Body of pancreas (tissue), 4 donors: ENCODE data around the gene GALNT17.
"Not testable (repeated sequence)": the region's sequence is repeated elsewhere in the genome, so short reads cannot be mapped to it uniquely, and the experiment has no call there.

Source experiments
- POLR2A ChIP-seq, 3 donors: fragments of 450-650 bp; IDR thresholded peaks; one replicate each; pipeline ENCODE4 v1.6.1; 2016; ENCODE audit warnings: antibody characterized with exemption in 3 of 3, mild to moderate bottlenecking in 2 of 3
- TF ChIP-seq, protein P1 (sequence below), 7 experiments: fragments of 450-650 bp in 4 of 7; fragments of 200-600 bp in 3 of 7; sonication (generic) in 3 of 7; IDR thresholded peaks; one replicate each; pipeline ENCODE4 v1.5.1; 2016 to 2019; ENCODE audit warnings: antibody characterized with exemption in 7 of 7

DNA sequence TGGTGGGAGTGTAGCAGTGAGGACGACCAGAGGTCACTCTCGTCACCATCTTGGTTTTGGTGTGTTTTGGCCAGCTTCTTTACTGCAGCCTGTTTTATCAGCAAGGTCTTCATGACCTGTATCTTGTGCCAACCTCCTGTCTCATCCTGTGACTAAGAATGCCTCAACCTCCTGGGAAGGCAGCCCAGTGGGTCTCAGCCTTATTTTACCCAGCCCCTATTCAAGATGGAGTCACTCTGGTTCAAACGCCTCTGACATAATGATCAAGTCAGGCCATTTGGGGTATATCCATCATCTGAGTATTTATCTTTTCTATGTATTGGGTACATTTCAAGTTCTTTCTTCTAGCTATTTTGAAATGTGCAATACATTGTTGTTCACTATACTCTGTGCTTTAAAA, 503.9 kb downstream of the GALNT17 start:
- TF ChIP-seq, protein P1, sequence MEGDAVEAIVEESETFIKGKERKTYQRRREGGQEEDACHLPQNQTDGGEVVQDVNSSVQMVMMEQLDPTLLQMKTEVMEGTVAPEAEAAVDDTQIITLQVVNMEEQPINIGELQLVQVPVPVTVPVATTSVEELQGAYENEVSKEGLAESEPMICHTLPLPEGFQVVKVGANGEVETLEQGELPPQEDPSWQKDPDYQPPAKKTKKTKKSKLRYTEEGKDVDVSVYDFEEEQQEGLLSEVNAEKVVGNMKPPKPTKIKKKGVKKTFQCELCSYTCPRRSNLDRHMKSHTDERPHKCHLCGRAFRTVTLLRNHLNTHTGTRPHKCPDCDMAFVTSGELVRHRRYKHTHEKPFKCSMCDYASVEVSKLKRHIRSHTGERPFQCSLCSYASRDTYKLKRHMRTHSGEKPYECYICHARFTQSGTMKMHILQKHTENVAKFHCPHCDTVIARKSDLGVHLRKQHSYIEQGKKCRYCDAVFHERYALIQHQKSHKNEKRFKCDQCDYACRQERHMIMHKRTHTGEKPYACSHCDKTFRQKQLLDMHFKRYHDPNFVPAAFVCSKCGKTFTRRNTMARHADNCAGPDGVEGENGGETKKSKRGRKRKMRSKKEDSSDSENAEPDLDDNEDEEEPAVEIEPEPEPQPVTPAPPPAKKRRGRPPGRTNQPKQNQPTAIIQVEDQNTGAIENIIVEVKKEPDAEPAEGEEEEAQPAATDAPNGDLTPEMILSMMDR (IDR thresholded peaks at IDR 0.05): not testable (repeated sequence)
- TF ChIP-seq POLR2A (IDR thresholded peaks at IDR 0.05): not testable (repeated sequence)
